ENCODE measurements around the gene AGPS. TPM values are rescaled to one million over a fixed set of nuclear protein-coding genes. Genes with fewer than 3 reads are reported as not detected.

Gene AGPS
- total RNA-seq, 1 donor from 2014 or later: 44.2 TPM

DNA sequence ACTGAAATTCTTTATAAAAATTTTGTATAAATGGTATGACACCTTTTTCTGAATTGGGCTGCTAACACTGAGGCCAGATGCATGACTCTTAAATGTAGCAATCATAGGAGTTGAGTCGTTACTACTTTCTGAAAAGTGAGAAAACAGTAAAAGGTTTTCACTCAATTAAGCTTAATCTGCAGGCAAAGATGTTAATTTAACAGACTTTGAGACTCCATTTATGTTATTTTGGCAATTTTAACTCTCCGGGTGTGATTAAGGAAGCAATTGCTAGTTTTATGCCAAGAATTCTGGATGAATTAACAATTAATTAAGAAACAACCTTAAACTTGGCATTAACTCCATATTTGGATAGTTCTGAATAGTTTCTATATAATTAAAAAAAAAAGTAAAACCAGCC is 104.3 kb downstream of the AGPS start:
- ATAC-seq: no peak
- intact Hi-C loops (cut with DNase I): no loop called here
- DNase-seq (ENCODE audit: low spot score): no peak

DNA sequence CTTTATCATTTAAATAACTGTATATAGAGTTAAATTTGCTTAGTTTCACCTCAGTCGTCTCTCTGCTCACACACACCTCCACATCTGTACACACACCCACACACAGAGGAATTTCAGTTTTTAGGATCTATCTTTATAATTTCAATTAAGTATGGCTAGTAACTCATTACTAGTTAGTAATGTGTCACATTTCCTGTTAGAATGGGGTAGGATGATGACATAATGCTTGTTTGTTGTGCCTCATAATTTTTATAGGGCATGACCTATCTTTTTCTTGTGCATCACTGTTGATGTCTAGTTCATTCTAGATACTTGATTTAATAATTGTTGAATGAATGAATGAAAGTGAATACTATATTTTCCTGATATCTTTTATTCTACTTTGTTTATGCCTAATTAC is 108.6 kb downstream of the AGPS start:
- DNase-seq (ENCODE audit: low spot score): no peak
- intact Hi-C loops (cut with DNase I): no loop called here
- ATAC-seq: no peak

DNA sequence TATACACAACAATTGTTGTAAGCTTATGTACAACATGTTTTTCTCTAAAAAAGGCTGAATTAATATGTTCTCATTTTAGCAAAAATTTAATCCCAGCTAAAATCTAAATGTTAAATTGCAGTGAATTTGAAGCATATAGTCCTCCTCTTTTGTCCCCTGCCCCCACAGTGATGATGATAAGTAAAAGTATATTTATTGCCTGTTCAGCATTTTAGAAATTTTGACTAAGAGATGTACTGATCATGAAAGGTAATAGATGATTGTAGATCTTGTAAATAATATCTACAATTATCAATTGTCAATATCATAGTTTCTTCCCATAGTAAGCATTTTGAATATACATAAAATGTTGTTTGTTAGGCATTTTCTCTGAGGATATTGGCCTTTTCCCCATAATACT is 113.9 kb downstream of the AGPS start:
- intact Hi-C loops (cut with DNase I): no loop called here
- no peak for ATAC-seq
- DNase-seq (ENCODE audit: low spot score): no peak

GRCh38 chr2:177506998-177507397 is 114.4 kb downstream of the AGPS start:
- DNase-seq (ENCODE audit: low spot score): no peak
- ATAC-seq: no peak
- intact Hi-C loops (cut with DNase I): no loop called here

- no peak for DNase-seq (ENCODE audit: low spot score)
- no peak for ATAC-seq
- intact Hi-C loops (cut with DNase I): no loop called here
Observed at GRCh38 chr2:177516824-177517544, 124.4 kb downstream of the AGPS start.

GRCh38 chr2:177518754-177519153 is 126.2 kb downstream of the AGPS start:
- ATAC-seq (no peak), DNase-seq (ENCODE audit: low spot score) (no peak)
- intact Hi-C loops (cut with DNase I): no loop called here

GRCh38 chr2:177519534-177520115 is 127.1 kb downstream of the AGPS start:
- no peak for ATAC-seq
- intact Hi-C loops (cut with DNase I): no loop called here
- DNase-seq (ENCODE audit: low spot score): no peak

- ATAC-seq (no peak), DNase-seq (ENCODE audit: low spot score) (no peak)
- intact Hi-C loops (cut with DNase I): no loop called here
Observed at GRCh38 chr2:177520324-177520723, 127.8 kb downstream of the AGPS start.

GRCh38 chr2:177523781-177524180 is 131.2 kb downstream of the AGPS start:
- intact Hi-C loops (cut with DNase I): no loop called here
- ATAC-seq: no peak
- DNase-seq (ENCODE audit: low spot score): no peak

- intact Hi-C loops (cut with DNase I): no loop called here
- DNase-seq (ENCODE audit: low spot score) (no peak), ATAC-seq (no peak)
Observed at GRCh38 chr2:177525351-177525924, 132.9 kb downstream of the AGPS start.

DNA sequence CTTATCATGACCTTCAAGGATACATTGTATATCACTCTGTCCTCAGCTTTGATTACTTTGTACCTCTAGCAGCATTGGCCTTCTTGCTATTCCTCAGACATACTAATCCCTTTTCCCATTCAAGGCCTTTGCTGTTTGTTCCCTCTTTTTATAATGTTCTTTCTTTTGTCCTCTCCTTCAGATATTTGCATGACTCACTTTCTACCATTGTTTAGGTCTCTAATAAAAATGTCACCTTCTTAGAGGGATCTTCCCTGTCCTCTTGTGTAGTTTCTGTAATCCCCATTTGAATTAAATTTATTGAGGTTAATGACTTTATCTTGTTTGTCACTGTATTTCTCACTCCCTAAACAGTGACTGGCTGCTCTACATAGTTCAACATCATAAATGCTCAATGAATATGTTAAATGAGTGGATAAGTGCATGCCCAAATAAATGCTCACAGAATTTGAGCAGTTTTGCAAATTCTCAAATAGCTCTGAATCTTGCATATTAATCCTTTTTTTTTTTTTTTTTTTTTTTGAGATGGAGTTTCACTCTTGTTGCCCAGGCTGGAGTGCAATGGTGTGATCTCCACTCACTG is 135.9 kb downstream of the AGPS start:
- ATAC-seq: no peak
- no peak for DNase-seq (ENCODE audit: low spot score)
- intact Hi-C loops (cut with DNase I): no loop called here

DNA sequence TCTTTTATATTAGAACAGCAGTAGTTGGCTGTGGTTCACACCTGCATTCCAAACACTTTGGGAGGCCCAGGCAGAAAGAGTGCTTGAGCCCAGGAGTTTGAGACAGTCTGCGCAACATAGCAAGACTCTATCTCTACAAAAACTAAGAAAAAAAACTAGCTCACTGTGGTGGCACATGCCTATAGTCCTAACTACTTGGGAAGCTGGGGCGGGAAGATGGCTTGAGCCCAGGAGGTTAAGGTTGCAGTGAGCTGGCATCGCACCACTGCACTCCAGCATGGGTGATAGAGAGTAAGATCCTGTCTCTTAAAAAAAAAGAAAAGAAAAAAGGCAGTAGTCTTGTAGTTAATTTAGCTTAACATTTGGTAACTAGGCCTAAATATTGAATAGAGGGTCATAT is 136.6 kb downstream of the AGPS start:
- DNase-seq (ENCODE audit: low spot score) (no peak), ATAC-seq (no peak)
- intact Hi-C loops (cut with DNase I): no loop called here

DNA sequence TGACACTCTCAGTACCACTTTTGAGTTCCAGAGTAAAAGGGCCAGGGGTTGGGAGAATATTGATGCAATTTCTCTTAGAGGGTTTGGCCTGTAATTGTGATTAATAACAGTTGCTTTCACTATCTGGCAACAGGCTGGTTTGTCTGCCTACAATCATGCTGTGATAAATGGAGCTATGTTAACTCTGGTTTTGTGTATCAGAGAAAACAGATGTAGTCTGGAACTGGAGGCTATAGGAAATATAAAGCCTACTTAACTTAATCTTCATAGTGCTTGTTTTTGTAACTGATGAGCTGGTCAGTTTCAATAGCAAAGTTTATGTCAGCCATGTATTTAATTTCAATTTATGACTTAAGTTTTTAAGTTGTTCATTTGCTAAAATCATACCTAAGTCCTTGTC is 138.0 kb downstream of the AGPS start:
- intact Hi-C loops (cut with DNase I): no loop called here
- DNase-seq (ENCODE audit: low spot score) (no peak), ATAC-seq (no peak)

- DNase-seq (ENCODE audit: low spot score) (no peak), ATAC-seq (no peak)
- intact Hi-C loops (cut with DNase I): no loop called here
Observed at GRCh38 chr2:177531706-177532105, 139.1 kb downstream of the AGPS start.

DNA sequence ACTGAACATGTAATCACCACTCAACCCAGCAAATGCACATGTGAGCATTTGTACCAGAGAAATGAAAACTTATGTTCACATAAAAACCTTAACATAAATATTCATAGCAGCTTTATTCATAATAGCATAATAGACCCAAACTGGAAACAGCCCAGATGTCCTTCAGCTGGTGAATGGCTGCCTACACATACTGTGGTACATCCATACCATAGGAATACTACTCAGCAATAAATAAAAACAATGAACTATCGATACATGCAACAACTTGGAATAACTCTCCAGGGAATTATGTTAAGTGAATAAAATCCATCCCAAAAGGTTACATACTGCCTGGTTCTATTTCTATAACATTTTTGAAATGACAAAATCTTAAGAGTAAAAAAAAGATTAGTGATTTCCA is 140.0 kb downstream of the AGPS start:
- no peak for DNase-seq (ENCODE audit: low spot score)
- intact Hi-C loops (cut with DNase I): no loop called here
- no peak for ATAC-seq

DNA sequence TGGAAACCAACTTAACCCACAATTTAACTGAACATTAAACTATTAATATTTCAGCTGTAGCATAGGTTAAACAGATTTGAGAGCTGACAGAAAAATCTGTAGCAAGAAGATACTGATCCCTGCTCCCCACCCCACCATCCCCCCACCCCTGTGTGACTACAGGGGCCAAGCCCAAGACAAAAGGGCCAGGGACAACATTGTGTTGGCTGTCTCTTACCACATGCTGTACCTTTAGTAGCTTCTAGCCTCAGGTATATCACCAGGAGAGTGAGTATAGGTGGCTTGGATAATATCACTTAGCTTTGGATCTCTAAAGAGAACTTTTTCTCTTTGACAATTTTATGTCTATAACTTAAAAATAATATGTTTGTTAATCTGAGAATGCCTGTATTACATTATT is 140.7 kb downstream of the AGPS start:
- ATAC-seq (no peak), DNase-seq (ENCODE audit: low spot score) (no peak)
- intact Hi-C loops (cut with DNase I): no loop called here

GRCh38 chr2:177535000-177535399 is 142.4 kb downstream of the AGPS start:
- no peak for DNase-seq (ENCODE audit: low spot score)
- intact Hi-C loops (cut with DNase I): no loop called here
- ATAC-seq: no peak

GRCh38 chr2:177535958-177536504 is 143.5 kb downstream of the AGPS start:
- DNase-seq (ENCODE audit: low spot score): no peak
- intact Hi-C loops (cut with DNase I): no loop called here
- ATAC-seq: no peak

DNA sequence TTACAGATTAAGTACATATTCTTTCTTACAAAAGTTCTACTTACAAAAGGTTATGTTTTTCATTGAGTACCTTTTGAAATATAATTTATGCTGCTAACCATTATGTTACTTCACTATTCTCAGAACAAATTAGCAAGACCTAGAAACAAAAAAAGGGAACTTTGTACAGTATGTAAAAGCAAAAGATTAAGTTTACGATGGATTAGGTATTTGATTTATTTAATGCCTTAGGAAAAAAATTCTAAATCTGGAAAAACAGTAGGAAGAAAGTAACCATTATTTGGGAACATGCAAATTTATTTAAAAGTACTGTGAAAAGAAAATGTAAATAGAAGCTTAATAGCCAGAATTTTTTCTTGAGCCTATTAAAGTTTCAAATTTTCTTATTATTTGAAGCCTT is 144.6 kb downstream of the AGPS start:
- intact Hi-C loops (cut with DNase I): no loop called here
- no peak for ATAC-seq
- DNase-seq (ENCODE audit: low spot score): no peak

GRCh38 chr2:177537636-177538035 is 145.1 kb downstream of the AGPS start:
- intact Hi-C loops (cut with DNase I): no loop called here
- ATAC-seq (no peak), DNase-seq (ENCODE audit: low spot score) (no peak)
